GM12874 (cell line): ENCODE data around the gene SOCS1.

ENCODE experiments used
- CTCF ChIP-seq: IDR thresholded peaks from 2 replicates; pipeline ENCODE4 v1.5.1; 2011; ENCODE audit warnings: low read depth, mild to moderate bottlenecking, control low read depth, low read length, moderate library complexity; ENCODE audit not compliant: insufficient read depth

Gene SOCS1

GRCh38 chr16:11215935-11216556, 40.0 kb downstream of the SOCS1 start:
- no peak for TF ChIP-seq CTCF

- no peak for TF ChIP-seq CTCF
Measured at GRCh38 chr16:11213799-11214198, 42.2 kb downstream of the SOCS1 start.

- TF ChIP-seq CTCF, result no peak
Measured at GRCh38 chr16:11213373-11213772, 42.6 kb downstream of the SOCS1 start.

- TF ChIP-seq CTCF, result no peak
Measured at GRCh38 chr16:11212798-11213196, 43.2 kb downstream of the SOCS1 start.

GRCh38 chr16:11211977-11212797, 43.8 kb downstream of the SOCS1 start:
- TF ChIP-seq CTCF, result no peak

- TF ChIP-seq CTCF, result no peak
Measured at GRCh38 chr16:11211061-11211976, 44.7 kb downstream of the SOCS1 start.

GRCh38 chr16:11210260-11210659, 45.7 kb downstream of the SOCS1 start:
- no peak for TF ChIP-seq CTCF
